ENCODE results near the gene CFAP92.

GRCh38 chr3:128861491-128861890 lies 132.4 kb downstream of the CFAP92 start:
- TF ChIP-seq CTCF (IDR thresholded peaks at IDR 0.05): no peak
- TF ChIP-seq POLR2A (IDR thresholded peaks at IDR 0.05): no peak

All from thyroid gland (tissue), 4 donors.